Osteocyte (in vitro differentiated cells): Measurements from ENCODE around the gene PTGDS. TPM values are rescaled to one million over a fixed set of nuclear protein-coding genes. Genes with fewer than 3 reads are reported as not detected.
A peak's percentile ranks its signal among the peaks of the same experiment; 100 is the strongest.

Source experiments
- DNase-seq: peaks from one replicate; pipeline ENCODE4 v3.0.0; 2021; ENCODE audit warnings: mixed read lengths; ENCODE audit not compliant: unreplicated experiment; ENCODE audit errors: extremely low spot score
- H3K27ac Mint-ChIP-seq: one replicate; pipeline ENCODE4 v1.8.0; 2021; ENCODE audit warnings: mild to moderate bottlenecking, mixed read lengths; ENCODE audit not compliant: unreplicated experiment
- H3K27me3 Mint-ChIP-seq: one replicate; pipeline ENCODE4 v1.8.0; 2021; ENCODE audit warnings: mixed read lengths; ENCODE audit not compliant: unreplicated experiment
- H3K36me3 Mint-ChIP-seq: one replicate; pipeline ENCODE4 v1.8.0; 2021; ENCODE audit warnings: mixed read lengths; ENCODE audit not compliant: unreplicated experiment
- H3K4me1 Mint-ChIP-seq: one replicate; pipeline ENCODE4 v1.8.0; 2021; ENCODE audit warnings: mixed read lengths; ENCODE audit not compliant: unreplicated experiment
- H3K4me3 Mint-ChIP-seq: one replicate; pipeline ENCODE4 v1.8.0; 2021; ENCODE audit warnings: mild to moderate bottlenecking, moderate library complexity, mixed read lengths; ENCODE audit not compliant: unreplicated experiment
- H3K9me3 Mint-ChIP-seq: one replicate; pipeline ENCODE4 v1.8.0; 2021; ENCODE audit warnings: mixed read lengths; ENCODE audit not compliant: unreplicated experiment
- CTCF ChIP-seq: fragments of 200-600 bp; sonication (generic); IDR thresholded peaks from 2 replicates; pipeline ENCODE4 v1.5.0; 2021; ENCODE audit warnings: antibody characterized with exemption, mild to moderate bottlenecking, moderate library complexity
- total RNA-seq: library from RNA; stranded (reverse); gene quantifications from 2 replicates; pipeline ENCODE4 v1.2.1, GENCODE V29; 2021

The PTGDS gene
- total RNA-seq, 1 donor from 2014 or later: 123 TPM

GRCh38 chr9:136949817-136950655 lies 27.3 kb upstream of the PTGDS start:
- H3K9me3 Mint-ChIP-seq: no peaks in the 10 kb centered on the region
- H3K36me3 Mint-ChIP-seq: no peaks in the 10 kb centered on the region
- peak; percentile 96 for DNase-seq
- H3K27ac Mint-ChIP-seq: peak overlapping the region; percentile 67
- H3K4me1 Mint-ChIP-seq: peaks cover 8% of the 10 kb centered on the region
- no peaks in the 10 kb centered on the region for H3K27me3 Mint-ChIP-seq
- H3K4me3 Mint-ChIP-seq: peak overlapping the region; percentile 74
- no peak for TF ChIP-seq CTCF

GRCh38 chr9:136950656-136951276 lies 26.5 kb upstream of the PTGDS start:
- Mint-ChIP-seq H3K4me1 (peaks cover 8% of the 10 kb centered on the region), H3K27ac (peak overlapping the region; percentile 7), H3K4me3 (peak overlapping the region; percentile 73)

GRCh38 chr9:136951541-136952320 lies 25.6 kb upstream of the PTGDS start, which contains the start of gene LCN12:
Gene LCN12 (plus strand): TSS chr9:136952273. CDS start chr9:136952328, 55 bp downstream.
- H3K4me1 Mint-ChIP-seq: peaks cover 8% of the 10 kb centered on the region
- H3K4me3 Mint-ChIP-seq: no peak within 1 kb of the TSS
- no peaks in the 10 kb centered on the region for H3K27me3 Mint-ChIP-seq
- no peaks in the 10 kb centered on the region for H3K9me3 Mint-ChIP-seq
- no peak for DNase-seq
- H3K27ac Mint-ChIP-seq: no peak within 1 kb of the TSS
- TF ChIP-seq CTCF: no peak
- H3K36me3 Mint-ChIP-seq: no peaks in the 10 kb centered on the region

More at GRCh38 chr9:136950656-136951276, 26.5 kb upstream of the PTGDS start:
- DNase-seq: no peak
- Mint-ChIP-seq H3K27me3 (no peaks in the 10 kb centered on the region), H3K9me3 (no peaks in the 10 kb centered on the region), H3K36me3 (no peaks in the 10 kb centered on the region)
- no peak for TF ChIP-seq CTCF

GRCh38 chr9:136952321-136952850 lies 24.9 kb upstream of the PTGDS start:
- Mint-ChIP-seq H3K36me3 (no peaks in the 10 kb centered on the region), H3K4me3 (no peak overlapping the region), H3K27ac (no peak overlapping the region), H3K27me3 (no peaks in the 10 kb centered on the region), H3K4me1 (peaks cover 8% of the 10 kb centered on the region), H3K9me3 (no peaks in the 10 kb centered on the region)
- no peak for DNase-seq
- no peak for TF ChIP-seq CTCF
